Renal pelvis (tissue), 4 donors: ENCODE data around the gene TARS2. TPM values are rescaled to one million over a fixed set of nuclear protein-coding genes. Genes with fewer than 3 reads are reported as not detected.

Source experiments
- DNase-seq: peaks from one replicate; pipeline ENCODE4 v3.0.0-alpha.2; 2013
- polyA plus RNA-seq, 3 donors: library from polyadenylated mRNA; unstranded; fragments of 120-200 nt; gene quantifications; one replicate each; pipeline ENCODE4 v1.2.1, GENCODE V29; 2013; ENCODE audit not compliant: insufficient read length in 3 of 3

The TARS2 gene
- polyA plus RNA-seq, 3 donors = 19.5 to 34.3 (median 30.1) TPM

DNA sequence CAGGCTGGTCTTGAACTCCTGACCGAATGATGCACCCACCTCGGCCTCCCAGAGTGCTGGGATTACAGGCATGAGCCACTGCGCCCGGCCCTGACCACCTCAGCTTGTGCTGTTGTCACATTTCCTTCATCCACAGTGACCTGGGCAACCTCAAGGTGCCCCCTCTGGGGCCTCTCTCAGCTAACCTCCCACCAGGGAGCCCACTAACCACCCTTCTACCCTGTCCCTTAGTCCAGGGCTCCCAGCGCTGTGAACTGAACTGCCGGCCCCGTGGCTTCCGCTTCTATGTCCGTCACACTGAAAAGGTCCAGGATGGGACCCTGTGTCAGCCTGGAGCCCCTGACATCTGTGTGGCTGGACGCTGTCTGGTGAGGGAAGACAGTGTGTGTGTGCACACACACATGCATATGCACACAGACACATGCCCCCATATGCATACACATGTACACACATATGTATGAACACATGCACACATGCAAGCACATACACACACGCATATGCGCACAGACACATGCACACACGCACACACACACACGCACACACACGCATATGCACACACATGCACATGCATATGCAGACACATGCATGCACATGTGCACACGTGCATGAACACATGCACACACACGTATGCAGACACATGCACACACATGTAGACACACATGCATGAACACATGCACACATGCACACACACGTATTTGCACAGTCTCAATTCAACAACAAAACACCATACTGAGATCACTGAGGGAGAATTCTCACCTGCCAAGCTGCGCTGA is 68.2 kb downstream of the TARS2 start:
- DNase-seq = no peak

DNA sequence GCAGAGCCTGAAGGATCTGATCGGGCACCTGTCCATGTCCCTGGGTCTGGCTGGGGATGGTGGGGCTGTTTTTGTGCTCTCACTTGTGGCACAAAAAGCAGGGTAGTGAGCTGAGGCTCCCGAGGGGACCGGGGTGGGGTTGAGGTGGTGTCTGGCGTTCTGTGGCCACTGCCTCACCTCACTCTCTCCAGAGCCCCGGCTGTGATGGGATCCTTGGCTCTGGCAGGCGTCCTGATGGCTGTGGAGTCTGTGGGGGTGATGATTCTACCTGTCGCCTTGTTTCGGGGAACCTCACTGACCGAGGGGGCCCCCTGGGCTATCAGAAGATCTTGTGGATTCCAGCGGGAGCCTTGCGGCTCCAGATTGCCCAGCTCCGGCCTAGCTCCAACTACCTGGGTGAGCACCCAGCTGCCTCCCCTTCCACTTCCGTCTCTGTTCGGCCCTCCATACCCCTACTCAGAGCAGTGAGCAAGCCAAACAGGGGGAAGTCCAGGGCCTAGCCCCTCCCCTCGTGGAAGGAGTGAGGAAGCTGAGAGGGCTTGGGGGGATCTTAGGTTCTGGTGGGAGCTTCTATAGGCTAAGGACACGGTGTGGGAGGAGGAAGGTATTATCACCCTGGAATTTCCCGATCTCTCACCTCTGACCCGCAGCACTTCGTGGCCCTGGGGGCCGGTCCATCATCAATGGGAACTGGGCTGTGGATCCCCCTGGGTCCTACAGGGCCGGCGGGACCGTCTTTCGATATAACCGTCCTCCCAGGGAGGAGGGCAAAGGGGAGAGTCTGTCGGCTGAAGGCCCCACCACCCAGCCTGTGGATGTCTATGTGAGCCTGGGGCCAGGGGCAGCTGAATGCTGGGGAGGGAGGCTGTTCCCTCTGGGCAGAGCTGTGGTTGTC is 69.0 kb downstream of the TARS2 start:
- DNase-seq = no peak

DNA sequence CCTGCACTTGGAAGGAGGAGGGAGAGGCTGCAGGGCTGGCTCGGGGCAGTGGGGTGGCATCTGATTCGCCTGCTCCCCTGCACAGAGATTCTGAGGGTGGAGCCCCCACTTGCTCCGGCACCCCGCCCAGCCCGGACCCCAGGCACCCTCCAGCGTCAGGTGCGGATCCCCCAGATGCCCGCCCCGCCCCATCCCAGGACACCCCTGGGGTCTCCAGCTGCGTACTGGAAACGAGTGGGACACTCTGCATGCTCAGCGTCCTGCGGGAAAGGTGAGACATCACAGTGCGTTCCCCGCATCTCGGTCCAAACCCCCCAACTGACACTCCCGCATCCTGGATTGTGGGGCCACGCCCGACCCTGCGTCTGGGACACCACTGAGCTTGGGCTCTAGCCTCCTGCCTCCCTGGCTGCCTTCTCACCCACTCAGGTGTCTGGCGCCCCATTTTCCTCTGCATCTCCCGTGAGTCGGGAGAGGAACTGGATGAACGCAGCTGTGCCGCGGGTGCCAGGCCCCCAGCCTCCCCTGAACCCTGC is 69.9 kb downstream of the TARS2 start:
- DNase-seq = no peak

Other genes with a start within 250 kb of the TARS2 start
- 1 to 10 TPM; 6.6 to 6.8 (median 6.6) TPM for gene CA14, start 229.6 kb upstream of the TARS2 start, polyA plus RNA-seq
- 100 to 1,000 TPM; 191 to 203 (median 199) TPM for gene APH1A, start 218.4 kb upstream of the TARS2 start, polyA plus RNA-seq
- gene C1orf54, start 214.6 kb upstream of the TARS2 start, polyA plus RNA-seq = 10 to 100 TPM; 35.8 to 47.1 (median 45.3) TPM
- 1 to 10 TPM; 7.6 to 9.0 (median 8.5) TPM for gene CIART, start 204.9 kb upstream of the TARS2 start, polyA plus RNA-seq
- gene MRPS21, start 193.6 kb upstream of the TARS2 start, polyA plus RNA-seq = 10 to 100 TPM; 75.9 to 92.9 (median 83.2) TPM
- 100 to 1,000 TPM in 2 of 3 donors, 10 to 100 TPM in 1; 58.3 to 114 (median 107) TPM for gene PRPF3, start 165.9 kb upstream of the TARS2 start, polyA plus RNA-seq
- 10 to 100 TPM; 48.9 to 57.3 (median 56.5) TPM for gene RPRD2, start 123.3 kb upstream of the TARS2 start, polyA plus RNA-seq
- gene ECM1, start 20.7 kb downstream of the TARS2 start, polyA plus RNA-seq = 10 to 100 TPM; 13.0 to 15.0 (median 13.9) TPM
- under 1 TPM; 0.36 to 0.83 (median 0.52) TPM for gene FALEC, start 28.3 kb downstream of the TARS2 start, polyA plus RNA-seq
- 10 to 100 TPM; 13.5 to 17.7 (median 13.6) TPM for gene ADAMTSL4, start 62.0 kb downstream of the TARS2 start, polyA plus RNA-seq
- 100 to 1,000 TPM; 149 to 153 (median 150) TPM for gene MCL1, start 92.2 kb downstream of the TARS2 start, polyA plus RNA-seq
- gene ENSA, start 142.2 kb downstream of the TARS2 start, polyA plus RNA-seq = 100 to 1,000 TPM; 224 to 247 (median 227) TPM
- 10 to 100 TPM; 36.2 to 43.7 (median 37.5) TPM for gene GOLPH3L, start 209.7 kb downstream of the TARS2 start, polyA plus RNA-seq
- not detected for gene HORMAD1, start 233.5 kb downstream of the TARS2 start, polyA plus RNA-seq